Fibroblast of lung (primary cell): ENCODE results near the gene XPNPEP3.

Source experiments
- CTCF ChIP-seq, 2 donors: IDR thresholded peaks in 1 of 2; conservative IDR thresholded peaks in 1 of 2; 1 replicate in 1 of 2; 2 replicates in 1 of 2; pipeline ENCODE4 v1.5.1; 2011 to 2012; ENCODE audit warnings: low read length in 2 of 2, control low read depth in 1 of 2, inconsistent platforms in 1 of 2, low read depth in 1 of 2, mild to moderate bottlenecking in 1 of 2
- EZH2 ChIP-seq: IDR thresholded peaks from 2 replicates; pipeline ENCODE4 v1.5.1; 2012; ENCODE audit warnings: low read length, control low read depth, mild to moderate bottlenecking; ENCODE audit errors: missing control alignments

GRCh38 chr22:40862013-40862412 is 5.1 kb downstream of the XPNPEP3 start, which contains the start of gene DNAJB7:
- TF ChIP-seq CTCF (conservative IDR thresholded peaks at IDR 0.05 in 1 of 2, IDR thresholded peaks at IDR 0.05 in 1 of 2; ENCODE audit: low read depth in 1 of 2, low read length in 2 of 2) (no peak), EZH2 (no peak)
